Amniotic stem cell (primary cell): ENCODE measurements around the gene TNFRSF1A.

Experiments used
- DNase-seq: peaks from one replicate; lab custom pipeline; 2025; lab: John Stamatoyannopoulos, UW

Gene TNFRSF1A

DNA sequence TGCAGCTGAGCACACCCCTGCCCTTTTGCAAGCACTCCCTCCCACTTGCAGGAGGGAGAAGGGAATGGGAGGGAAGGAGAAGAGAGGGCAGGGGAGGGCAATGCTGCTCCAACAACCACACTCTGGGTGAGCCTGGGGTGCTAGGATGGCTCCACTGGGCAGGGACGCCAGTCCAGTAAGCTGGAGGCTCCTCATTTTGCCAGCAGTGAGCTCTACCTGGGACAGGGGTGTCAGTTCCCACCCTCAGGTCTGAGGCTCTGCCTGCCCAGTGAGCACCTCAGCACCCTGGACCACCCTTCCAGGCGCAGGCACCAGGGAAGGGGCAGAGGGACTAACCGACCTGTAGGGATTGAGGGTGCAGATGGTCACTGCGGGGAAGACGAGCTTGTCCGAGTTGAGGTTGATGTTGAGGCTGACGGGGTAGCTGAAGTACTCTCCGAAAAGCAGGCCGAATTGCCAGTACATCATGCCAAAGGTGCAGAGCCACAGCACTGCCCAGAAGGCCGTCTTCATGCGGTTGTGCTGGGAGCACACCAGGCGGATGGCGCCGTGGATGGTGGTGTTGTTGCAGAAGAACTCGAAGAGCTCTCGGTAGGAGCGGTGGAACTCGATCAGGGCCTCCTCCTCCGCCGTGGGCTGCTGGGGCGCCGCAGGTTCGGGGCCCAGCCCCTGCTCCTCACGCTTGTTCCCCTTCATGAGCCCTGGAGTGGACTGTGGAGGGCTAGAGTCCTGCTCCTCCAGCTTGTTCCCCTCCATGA, 32.3 kb upstream of the TNFRSF1A start:
- no peak for DNase-seq

DNA sequence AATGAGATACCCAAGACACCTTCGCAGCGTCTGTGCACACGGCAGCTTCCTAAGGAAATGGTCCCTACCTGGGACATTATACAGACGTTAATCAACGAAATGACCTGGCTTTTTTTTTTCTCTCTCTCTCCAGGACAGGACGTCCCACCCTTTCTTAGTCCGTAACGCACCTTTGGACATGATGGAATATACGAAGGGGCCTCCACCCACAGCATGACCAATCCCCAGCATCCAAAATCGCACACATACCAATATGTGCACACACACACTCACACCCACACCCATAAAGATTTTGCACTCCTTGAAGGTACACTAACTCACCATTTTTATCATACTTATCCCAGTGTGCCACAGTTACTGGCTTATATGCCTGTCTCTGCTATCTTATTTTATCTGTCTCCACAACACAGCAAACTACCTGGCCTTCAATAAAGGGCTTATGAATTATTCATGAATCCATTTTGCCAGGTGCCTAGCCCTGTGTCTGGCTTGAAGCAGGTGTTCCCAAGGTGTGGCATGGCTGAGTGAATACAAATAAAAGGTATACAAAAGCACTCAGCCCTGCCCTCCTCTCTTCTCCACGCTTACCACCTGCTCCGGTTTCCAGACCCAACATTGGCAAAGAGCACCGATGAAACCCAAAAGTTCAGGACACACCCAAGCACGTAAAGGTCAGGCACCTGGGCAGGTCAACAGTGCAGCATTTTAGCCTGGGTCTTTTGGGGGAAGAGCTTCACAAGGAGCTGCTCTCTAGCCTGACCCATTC, 31.3 kb upstream of the TNFRSF1A start:
- DNase-seq = no peak

DNA sequence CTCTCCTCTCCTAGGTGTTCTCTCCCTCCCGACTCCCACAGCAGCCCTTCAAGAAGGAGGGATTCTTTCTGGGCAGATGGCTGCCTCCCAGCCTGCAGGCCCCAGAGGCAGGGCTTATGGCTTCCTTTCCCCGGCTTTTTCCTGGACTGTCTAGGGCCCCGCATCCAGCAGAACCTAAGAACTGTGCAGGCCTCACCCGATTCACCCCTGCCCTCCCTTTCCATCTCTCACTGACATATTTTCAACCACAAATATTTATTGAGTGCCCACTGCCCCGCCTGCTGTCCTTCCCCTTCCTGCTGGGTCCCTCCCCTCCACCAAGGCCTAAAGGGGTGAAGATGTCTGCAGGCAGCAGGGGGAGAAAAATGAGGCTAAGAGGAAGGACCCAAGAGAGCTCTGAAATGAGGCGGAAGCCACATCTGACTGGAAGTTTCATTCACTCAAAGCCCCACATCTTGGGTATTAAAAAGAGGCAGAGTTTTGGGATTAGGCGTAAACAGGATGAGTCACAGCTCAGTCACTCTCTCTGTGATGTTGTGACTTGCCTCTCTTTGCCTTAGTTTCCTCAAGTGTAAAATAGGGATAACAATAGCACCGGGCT, 30.6 kb upstream of the TNFRSF1A start:
- peak; percentile 40 for DNase-seq

DNA sequence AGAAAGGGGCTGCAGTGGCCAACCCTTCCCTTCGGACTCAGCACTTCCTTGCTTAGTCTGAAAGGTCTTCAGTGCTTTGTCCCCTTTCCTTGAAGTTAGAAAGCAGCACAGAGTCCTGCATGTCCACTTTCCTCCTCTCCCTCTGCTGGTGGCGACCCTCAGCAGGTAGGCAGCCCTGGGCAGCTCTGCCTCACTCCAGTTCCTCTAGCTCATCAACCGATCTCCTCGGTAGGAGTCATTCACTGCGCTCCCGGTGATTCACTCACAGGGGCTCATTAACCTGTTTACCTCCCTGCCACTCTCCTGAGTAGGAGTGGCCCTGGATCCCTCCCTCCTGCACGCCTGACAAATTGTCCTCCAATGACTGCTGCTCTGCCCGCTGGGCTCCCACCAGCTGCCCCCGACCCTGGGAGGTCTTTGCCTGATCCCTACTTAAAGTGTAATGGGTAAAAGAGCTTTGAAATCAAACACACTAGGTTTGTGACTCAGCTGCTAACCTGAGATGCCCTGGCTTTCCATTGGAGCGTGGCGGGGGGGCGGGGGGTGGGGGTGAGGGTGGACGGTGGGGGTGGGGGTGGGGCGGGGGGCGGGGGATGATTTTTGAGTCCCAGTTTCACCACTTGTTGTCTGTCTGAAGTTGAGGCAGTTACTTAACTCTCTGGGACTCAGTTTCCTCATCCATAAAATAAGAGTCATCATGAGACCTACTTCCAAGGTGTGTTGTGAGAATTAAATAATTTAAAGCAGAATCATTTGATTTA, 29.3 kb upstream of the TNFRSF1A start:
- no peak for DNase-seq

DNA sequence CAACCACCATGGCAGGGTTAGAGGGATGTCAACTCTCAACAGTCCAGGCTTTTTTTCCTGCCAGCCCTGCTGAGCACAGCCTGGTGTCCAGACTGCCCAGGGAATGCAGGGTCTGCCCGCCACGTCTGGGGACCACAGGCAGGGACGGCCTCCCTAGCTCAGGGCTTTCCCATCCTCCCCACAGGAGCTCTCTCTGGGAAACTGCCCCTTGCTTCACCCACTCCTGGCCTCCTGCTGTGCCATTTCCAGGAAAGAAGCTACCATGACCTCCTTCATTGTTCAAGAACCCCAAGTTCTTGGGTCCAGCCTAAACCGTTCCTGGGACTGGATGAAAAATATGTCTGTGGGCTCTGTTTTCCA, 28.7 kb upstream of the TNFRSF1A start:
- no peak for DNase-seq

DNA sequence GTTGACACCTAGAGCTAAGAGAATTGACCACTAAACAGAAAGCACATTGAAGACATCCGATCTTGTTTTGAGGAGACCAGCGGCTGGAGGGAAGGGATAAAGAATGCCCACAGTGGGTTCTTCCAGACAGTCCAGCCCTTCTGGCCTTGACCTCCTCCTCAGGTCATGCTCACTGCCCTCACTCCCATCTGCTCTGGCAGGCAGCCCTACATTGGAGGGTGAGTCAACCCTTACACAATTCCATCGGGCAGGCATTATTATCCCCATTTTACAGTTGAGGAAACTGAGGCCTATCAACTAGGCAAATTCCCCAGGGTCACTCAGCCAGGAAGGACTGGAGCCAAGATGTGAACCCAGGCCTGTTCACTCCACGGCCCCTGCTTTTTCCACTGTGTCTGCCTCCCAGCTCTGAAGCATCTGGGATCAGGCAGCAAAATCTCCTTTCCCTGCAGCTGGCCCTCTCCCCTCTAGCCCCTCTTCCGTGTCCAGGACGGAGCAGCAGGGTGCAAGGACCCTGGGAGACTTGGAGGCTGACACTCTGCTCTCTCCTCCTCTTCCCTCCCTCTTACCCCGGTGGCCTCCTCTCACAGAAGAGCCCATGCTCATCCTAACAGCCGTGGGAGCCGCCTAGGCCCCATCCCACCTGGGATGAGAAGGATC, 28.2 kb upstream of the TNFRSF1A start:
- DNase-seq = no peak

DNA sequence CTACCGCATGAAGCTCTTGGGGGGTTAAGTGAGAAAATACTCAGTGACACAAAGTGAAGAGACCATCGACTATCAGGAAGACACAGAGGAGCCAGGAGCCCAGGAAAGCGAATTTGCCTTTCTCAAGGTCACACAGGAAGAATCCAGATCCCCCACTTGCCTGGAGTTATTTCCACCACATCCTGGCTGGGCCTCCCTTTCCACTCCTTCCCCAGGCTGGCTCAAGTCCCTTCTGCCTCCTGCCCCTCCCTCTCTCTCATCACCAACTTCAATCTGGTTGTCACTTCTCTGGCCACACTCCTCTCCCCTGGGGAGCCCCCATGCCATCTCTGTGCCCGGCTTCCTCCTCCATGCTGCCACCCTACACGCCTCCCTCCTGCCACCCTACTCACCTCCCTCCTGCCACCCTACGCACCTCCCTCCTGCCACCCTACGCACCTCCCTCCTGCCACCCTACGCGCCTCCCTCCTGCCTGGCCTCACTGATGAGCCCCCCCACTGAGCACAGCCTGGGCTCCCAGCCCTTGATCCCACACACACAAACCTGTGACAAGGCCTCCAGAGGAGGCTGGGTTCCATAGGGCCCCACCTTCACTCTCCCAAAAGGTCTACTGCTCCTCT, 27.1 kb upstream of the TNFRSF1A start:
- DNase-seq = no peak

DNA sequence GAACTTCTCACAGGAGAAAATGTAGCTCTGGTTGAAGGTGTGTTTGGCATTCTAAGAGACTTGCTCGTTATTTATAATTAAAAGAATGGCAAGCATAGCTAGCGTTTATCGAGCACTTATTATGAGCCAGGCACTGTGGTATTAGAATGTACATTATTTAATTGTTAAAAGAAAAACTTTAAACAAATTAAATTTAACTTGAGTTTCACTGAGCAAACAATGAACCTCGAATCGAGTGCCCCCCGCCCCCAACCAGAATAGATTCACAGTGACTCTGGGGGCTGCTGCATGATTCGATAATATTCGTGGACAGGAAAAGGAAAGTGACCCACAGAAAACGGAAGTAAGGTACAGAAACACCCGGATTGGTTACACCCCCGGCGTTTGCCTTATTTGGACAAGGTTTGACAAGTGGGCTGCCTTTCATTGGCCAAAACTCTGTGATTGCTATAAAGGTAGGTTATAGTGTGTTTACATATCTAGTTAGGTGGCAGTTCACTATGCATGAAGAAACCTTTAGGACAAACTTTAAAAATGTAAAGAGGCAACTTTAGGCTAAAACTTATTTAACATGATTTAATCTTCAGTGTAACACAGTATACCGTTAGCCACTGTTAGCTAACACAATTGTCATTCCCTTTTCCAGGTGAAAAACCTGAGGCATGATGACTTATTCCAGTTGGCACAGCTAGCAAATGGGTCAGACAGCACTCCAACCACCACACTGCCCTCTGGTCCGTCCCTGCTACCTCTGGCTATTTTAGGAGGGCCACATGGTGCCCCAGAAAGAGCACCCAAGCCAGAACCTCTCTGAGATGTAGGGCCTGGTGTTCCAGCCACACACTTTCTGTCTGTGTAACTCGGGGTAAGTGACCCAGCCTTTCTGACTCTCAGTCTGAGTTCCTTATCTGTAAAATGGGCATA, 26.4 kb upstream of the TNFRSF1A start:
- no peak for DNase-seq

DNA sequence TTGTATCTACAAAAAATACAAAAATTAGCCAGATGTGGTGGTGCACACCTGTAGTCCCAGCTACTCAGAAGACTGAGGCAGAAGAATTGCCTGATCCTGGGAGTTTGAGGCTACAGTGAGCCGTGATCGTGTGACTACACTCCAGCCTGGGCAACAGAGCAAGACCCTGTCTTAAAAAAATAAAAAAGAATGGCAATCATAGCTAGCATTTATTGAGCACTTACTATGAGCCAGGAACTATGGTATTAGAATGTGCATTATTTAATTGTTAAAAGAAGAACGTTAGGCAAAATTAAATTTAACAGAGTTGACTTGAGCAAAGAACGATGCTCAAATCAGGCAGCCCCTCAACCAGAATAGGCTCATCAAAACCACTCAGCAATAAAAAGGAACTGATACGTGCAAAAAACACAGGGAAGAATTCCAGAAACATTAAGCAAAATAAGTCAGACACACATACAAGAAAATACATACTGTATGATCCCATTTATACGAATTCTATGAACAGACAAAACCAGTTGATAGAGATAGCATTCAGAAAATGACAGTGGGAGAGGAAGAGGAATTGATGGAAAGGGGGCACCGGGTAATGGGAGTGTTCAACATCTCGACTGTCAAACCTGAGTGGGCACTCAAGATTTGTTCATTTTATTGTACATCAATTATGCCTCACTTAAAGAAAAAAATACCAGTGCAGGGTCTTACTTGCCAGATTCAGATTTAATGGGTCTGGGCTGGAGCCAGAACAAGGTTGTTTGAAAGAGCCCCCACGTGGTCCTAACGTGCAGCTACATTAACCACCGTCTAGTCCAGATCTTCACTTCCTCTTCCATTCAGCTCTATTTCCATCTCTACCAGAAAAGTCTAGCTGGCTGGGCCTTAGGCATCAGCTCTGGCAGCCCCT, 25.4 kb upstream of the TNFRSF1A start:
- no peak for DNase-seq

DNA sequence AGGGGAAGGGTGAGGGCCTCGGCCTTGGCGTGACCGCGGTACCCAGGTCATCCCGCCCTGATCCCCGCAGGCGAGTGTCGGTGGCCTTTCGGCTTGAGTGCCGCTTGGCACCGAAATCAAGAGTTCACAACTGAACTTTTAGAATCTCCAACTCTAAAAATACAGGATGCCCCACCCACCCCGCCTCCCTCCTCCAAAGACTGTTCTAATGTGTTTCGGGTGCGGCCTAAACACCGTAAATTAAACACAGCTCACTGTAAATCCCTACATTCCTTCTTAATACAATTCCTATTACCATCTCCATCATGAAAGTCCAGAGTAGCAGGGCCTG, 22.1 kb upstream of the TNFRSF1A start:
- DNase-seq = no peak

DNA sequence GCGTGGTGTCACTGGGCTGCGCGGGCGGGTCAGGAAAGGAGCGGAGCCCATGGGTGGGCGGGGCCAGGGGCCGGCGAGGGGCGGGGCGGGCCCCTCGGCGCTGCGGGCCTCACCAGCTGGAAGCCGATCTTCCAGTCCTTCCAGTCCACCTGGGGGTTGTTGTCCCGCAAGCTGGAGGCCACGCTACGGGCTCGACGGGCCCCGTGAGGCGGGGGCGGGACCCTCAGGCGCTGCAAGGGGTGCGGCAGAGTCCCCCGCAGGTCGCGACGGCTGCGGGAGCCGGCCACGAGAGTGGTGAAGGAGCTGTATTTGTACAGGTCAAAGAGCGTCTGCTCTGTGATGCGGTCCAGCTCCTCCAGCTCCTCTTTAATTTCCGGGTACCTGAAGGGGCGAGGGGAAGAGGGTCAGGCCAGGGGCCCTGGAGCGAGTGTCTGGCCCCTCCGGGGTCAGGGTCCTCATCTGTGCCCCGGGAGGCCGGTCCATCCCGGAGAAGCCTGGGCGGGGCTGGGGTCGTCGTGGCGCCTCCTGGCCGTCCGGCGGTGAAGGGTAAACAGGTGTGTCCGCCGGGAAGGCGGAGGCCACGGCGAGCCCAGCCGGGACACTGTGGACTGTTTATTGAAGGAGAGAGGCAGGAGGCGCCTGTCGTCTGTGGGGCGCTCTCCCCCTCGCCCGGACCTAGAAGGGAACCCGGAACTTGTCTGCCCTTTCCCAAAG, 21.6 kb upstream of the TNFRSF1A start:
- no peak for DNase-seq

DNA sequence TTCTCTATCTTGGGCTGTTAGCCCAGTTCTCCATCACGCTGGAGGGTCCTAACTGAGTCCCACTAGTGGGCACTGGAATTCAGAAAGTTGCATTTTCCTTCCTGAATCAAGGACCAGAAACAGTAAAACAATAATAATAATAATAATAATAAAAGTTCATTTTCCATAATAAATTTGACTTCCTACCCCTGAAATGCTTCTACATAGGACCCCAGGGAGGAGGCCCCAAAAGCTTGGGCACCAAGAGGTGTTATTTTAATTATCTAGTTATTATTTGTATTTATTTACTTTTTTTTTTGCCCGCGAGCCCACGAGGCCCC, 21.1 kb upstream of the TNFRSF1A start:
- DNase-seq = no peak

DNA sequence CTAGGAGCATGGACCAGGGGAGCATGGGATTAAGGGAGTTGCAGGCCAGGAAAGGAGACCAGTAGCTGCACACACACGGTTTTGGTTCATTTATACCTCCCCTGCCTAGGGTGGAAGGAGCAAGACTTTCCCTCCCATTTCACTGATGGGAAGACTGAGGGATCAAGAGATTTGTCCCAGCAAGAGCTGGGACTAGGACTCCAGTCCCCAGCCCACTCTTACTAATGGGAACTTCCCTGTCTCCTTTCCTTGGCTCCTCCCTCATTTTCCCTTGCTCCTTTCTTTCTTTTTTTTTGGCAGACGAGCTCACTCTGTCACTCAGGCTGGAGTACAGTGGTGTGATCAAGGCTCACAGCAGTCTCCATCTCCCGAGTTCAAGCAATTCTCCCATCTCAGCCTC, 20.5 kb upstream of the TNFRSF1A start:
- DNase-seq = no peak

DNA sequence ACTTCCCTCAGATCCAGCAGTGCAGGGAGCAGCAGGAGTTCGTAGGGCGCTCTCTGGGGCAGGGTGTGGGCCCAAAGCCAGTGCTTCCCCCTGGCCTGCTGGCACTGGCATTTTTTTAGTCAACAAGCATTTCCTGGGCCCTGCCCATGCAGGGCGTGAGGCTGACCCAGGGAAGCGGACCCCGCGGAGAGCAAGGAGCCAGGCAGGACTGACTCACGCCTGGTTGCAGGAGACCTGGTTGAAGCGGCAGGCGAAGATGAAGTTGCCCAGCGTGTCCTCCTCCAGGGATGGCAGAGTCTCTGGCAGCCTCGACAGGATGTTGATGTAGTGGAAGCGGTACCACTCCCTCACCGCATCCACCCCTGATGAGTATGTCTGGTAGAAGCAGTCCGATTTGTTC, 20.0 kb upstream of the TNFRSF1A start:
- DNase-seq = no peak

DNA sequence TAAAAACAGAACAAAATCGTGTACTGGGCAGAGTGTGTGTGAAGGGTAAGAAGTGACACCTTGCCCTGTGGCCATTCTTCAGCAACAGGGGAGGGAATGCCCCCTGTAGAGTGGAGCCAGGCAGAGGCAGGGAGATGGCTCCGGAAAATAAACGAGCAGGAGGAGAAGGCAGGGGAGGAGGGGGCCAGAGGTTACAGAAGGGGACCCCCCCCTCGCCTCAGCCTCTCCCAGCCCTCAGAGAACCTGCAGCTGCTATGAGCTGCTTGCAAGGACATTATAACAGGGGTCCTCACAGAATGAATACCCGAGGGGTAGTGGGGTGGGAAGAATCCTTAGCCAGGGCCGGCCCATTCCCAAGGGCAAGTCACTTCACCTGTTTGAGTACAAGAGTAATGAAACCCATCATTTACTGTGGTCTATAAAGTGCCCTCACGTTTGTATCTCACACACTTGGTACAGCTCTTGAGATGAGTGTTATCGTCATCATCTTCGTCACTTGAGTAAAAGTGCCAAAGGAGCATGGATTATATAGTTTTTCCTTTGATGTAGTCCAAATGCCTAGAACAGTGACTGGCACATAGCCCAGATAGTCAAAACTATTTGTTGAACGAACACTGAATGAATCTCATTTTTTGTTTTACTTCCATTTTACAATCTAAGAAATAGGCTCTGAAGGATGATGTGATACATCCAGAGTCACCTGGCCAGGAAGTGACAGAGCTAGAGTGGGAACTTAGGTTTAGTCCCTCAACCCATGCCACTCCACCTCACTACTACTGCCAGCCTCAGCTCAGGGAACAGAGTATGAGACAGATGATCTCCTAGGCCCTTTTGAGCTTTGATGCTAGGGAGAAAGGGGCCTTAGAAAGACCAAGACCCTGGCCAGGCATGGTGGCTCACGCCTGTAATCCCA, 19.0 kb upstream of the TNFRSF1A start:
- no peak for DNase-seq

DNA sequence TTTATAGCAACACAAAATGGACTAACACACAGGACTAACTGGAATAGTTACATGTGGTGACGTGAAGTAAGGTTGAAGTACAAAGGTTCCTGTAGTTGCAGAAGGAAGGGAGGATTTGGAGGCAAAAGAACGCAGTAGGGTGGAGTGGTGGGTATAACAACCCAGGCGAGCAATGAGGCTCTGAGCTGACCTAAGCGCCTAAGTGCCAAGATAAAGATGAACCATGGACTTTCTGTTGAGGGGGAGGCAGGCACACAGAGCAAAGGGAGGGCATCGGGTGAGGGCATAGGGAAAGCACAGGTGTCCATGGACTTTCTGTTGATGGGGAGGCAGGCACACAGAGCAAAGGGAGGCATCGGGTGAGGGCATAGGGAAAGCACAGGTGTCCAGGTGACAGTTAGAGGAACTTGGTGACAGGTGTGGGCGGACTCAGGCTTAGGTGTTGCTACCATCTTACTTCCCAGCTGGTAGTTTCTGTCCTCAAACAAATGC, 18.2 kb upstream of the TNFRSF1A start:
- no peak for DNase-seq

DNA sequence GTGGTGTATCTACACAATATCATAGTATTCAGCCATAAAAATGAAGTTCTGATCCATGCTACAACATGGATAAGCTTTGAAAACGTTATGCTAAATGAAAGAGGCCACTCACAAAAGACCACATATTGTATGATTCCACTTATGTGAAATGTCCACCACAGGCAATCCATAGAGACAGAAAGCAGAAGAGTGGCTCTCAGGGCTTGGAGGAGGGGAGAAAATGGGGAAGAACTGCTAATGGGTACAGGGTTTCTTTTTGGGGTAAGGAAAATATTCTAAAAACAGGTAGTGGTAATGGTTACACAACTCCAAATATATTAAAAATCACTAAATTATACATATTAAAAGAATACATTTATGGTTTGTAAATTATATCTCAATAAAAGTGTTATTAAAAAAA, 17.0 kb upstream of the TNFRSF1A start:
- no peak for DNase-seq

DNA sequence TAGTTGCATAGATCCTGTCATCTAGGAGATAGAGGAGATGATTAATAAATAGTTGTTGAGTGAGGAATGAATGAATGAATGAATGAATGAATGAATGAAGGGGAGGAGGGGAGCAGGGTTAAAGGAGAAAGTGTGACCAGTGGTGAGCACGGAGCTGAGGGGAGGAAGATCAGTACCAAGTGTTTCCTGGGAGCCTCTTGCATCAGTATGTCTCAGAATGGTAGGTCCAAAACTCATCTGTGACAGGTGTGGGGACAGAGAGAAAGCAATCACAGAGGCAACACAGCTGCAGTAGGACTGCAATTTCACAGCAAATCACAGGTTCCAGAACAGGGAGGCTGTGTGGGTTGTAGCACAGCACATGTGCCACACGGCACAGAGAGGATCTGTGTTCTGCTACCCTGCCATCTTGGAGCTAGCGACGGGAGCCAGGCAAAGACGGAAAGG, 14.5 kb upstream of the TNFRSF1A start:
- no peak for DNase-seq
